ENCODE data around the gene IL17B. TPM values are rescaled to one million over a fixed set of nuclear protein-coding genes. Genes with fewer than 3 reads are reported as not detected.

IL17B gene
- total and polyA plus RNA-seq, 2 donors (not counting 3 experiments of a cell fraction or from before 2014, with no cell fraction given) = not detected

DNA sequence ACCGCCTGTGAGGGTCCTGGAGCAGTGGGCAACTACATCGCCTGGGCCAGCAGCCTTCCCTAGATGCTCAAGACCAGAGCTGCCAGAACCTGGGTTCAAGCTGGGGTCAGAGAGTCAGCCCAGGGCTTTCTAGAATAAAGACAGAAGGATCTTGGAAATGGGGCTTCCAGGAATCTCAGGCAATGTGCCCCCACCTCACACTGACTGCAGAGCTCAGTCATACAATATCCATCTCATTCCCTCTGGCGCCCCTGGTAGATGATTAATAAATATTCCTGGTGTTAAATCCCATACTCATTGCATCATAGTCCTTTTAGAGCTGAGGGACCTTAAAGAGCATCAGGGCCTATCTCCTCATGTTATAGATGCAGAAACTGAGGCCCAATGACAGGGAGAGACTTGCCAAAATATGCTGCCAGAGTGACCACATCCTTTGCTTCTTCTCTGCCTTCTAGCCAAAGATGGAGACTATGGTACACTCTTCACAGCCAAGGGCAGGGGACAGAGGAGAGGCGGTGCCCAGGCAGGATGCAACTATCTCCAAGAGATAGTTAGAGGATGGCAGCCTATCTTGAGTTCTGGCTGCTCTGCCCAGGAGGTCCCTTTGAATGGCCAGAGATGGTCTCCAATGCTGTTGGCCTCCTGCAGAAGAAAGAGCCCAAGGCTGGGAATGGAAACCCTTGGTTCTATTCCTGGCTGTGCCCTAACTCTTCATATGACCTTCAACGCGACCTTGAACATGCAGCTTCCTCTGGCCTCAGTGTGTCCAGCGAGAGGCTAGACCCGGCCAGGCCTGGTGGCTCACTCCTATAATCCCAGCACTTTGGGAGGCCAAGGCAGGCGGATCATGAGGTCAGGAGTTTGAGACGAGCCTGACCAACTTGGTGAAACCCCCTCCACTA lies 36.2 kb upstream of the IL17B start:
- no TSS peak for BruUV-seq (replicated peaks)
- Histone ChIP-seq H4K20me1 (replicated peaks; ENCODE audit: control insufficient read depth, extremely low read depth, insufficient read depth, low read length) (no peaks in the 10 kb centered on the region), H3K36me3 (ENCODE audit: control insufficient read depth in 2 of 2, extremely low read depth in 1 of 2, insufficient read depth in 2 of 2, low read length in 2 of 2) (no peaks in the 10 kb centered on the region), H3K9me3 (replicated peaks; ENCODE audit: control insufficient read depth, insufficient read depth, low read length) (no peaks in the 10 kb centered on the region), H2AFZ (ENCODE audit: low read depth, low read length) (no peak overlapping the region), H3K9me1 (replicated peaks; ENCODE audit: control insufficient read depth, extremely low read depth, insufficient read depth, low read length) (no peaks in the 10 kb centered on the region), H3K27ac (ENCODE audit: insufficient read depth, low read depth, low read length) (no peak overlapping the region), H3K4me1 (ENCODE audit: control insufficient read depth, extremely low read depth, insufficient read depth, low read length) (no peaks in the 10 kb centered on the region), H3K79me2 (ENCODE audit: control insufficient read depth, insufficient read depth, low read length) (no peaks in the 10 kb centered on the region), H3K9ac (replicated peaks; ENCODE audit: extremely low read depth, insufficient read depth, low read length) (no peak overlapping the region), H3K27me3 (ENCODE audit: control insufficient read depth in 2 of 2, insufficient read depth in 2 of 2, low read length in 2 of 2) (no peaks in the 10 kb centered on the region), H3K4me3 (replicated peaks in 1 of 3; ENCODE audit: insufficient read depth in 1 of 3, low read depth in 1 of 3, low read length in 3 of 3) (no peak overlapping the region), H3K4me2 (ENCODE audit: insufficient read depth, low read length) (no peak overlapping the region)
- DNase-seq (ENCODE audit: low read depth, low spot score) (no peak), FAIRE-seq (no peak)
- no peak for TF ChIP-seq MYC (IDR thresholded peaks at IDR 0.05; ENCODE audit: low read depth, low read length)
- TF ChIP-seq, protein P1, sequence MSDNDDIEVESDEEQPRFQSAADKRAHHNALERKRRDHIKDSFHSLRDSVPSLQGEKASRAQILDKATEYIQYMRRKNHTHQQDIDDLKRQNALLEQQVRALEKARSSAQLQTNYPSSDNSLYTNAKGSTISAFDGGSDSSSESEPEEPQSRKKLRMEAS (IDR thresholded peaks at IDR 0.05; ENCODE audit: insufficient read depth, insufficient read length) = no peak
- no peak for TF ChIP-seq JUN (IDR thresholded peaks at IDR 0.05; ENCODE audit: borderline replicate concordance, insufficient read depth, insufficient read length, low read depth)
- no peak for TF ChIP-seq EZH2 (IDR thresholded peaks at IDR 0.05; ENCODE audit: borderline replicate concordance, low read depth, low read length, severe bottlenecking)
- no peak for TF ChIP-seq GATA2 (IDR thresholded peaks at IDR 0.05; ENCODE audit: insufficient read depth, insufficient read length, low read depth, low read length)
- TF ChIP-seq FOS (IDR thresholded peaks at IDR 0.05; ENCODE audit: borderline replicate concordance, insufficient read depth, low read length) = no peak
- no peak for TF ChIP-seq POLR2AphosphoS5 (IDR thresholded peaks at IDR 0.05; ENCODE audit: insufficient read depth, low read depth, low read length)
- TF ChIP-seq, protein P2, sequence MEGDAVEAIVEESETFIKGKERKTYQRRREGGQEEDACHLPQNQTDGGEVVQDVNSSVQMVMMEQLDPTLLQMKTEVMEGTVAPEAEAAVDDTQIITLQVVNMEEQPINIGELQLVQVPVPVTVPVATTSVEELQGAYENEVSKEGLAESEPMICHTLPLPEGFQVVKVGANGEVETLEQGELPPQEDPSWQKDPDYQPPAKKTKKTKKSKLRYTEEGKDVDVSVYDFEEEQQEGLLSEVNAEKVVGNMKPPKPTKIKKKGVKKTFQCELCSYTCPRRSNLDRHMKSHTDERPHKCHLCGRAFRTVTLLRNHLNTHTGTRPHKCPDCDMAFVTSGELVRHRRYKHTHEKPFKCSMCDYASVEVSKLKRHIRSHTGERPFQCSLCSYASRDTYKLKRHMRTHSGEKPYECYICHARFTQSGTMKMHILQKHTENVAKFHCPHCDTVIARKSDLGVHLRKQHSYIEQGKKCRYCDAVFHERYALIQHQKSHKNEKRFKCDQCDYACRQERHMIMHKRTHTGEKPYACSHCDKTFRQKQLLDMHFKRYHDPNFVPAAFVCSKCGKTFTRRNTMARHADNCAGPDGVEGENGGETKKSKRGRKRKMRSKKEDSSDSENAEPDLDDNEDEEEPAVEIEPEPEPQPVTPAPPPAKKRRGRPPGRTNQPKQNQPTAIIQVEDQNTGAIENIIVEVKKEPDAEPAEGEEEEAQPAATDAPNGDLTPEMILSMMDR (IDR thresholded peaks at IDR 0.05; ENCODE audit: extremely low read depth in 1 of 2, insufficient read depth in 1 of 2, low read depth in 1 of 2, low read length in 2 of 2) = no peak
- TF ChIP-seq POLR2A (IDR thresholded peaks at IDR 0.05; ENCODE audit: low read depth, low read length) = no peak
- ChIA-PET POLR2A (no interaction called here), CTCF (interaction anchor here (1.1 to 1.6 kb wide), 3 partner anchors 44 to 149 kb away, joined by 3 to 5 read pairs (median 4); no protein-coding TSS in a partner anchor)
- dilution Hi-C loops (cut with MboI; ENCODE audit: extremely low pct_ligation_motif_present, low sequenced_read_pairs) = no loop called here
- intact Hi-C loops (cut with micrococcal nuclease) = no loop called here

All from endothelial cell of umbilical vein (primary cell).